Kidney (tissue), 14 donors: Measurements from ENCODE around the gene PSME2. TPM values are rescaled to one million over a fixed set of nuclear protein-coding genes. Genes with fewer than 3 reads are reported as not detected.

Experiments used
- DNase-seq, 5 donors: peaks; one replicate each; pipeline ENCODE4 v3.0.0-alpha.2; 2013 to 2020
- FAIRE-seq: peaks from 2 replicates; lab custom pipeline; 2012; peaks lifted over from hg19 to GRCh38; lab: Jason Lieb, UNC
- H3K27ac ChIP-seq, 2 donors: one replicate each; pipeline ENCODE4 v1.7.0; 2013; ENCODE audit warnings: low read depth in 2 of 2, low read length in 2 of 2, inconsistent platforms in 1 of 2
- H3K27me3 ChIP-seq: one replicate; pipeline ENCODE4 v1.7.1; 2013; ENCODE audit warnings: low read length, inconsistent platforms; ENCODE audit not compliant: control insufficient read depth, insufficient read depth
- H3K36me3 ChIP-seq, 3 donors: one replicate each; pipeline versions ENCODE4 v1.7.0 to v1.7.1; 2013; ENCODE audit warnings: low read length in 3 of 3, control low read depth in 1 of 3, inconsistent platforms in 1 of 3; ENCODE audit not compliant: insufficient read depth in 3 of 3, control insufficient read depth in 2 of 3
- H3K4me1 ChIP-seq, 3 donors: one replicate each; pipeline versions ENCODE4 v1.7.0 to v1.7.1; 2013; ENCODE audit warnings: low read length in 3 of 3, inconsistent platforms in 1 of 3, low read depth in 1 of 3; ENCODE audit not compliant: control insufficient read depth in 2 of 3, insufficient read depth in 2 of 3
- H3K4me3 ChIP-seq, 3 donors: one replicate each; pipeline versions ENCODE4 v1.7.0 to v1.8.1; 2013; ENCODE audit warnings: low read length in 3 of 3, control low read depth in 1 of 3, inconsistent platforms in 1 of 3
- H3K9ac ChIP-seq, 3 donors: one replicate each; pipeline versions ENCODE4 v1.7.0 to v1.7.1; 2013; ENCODE audit warnings: low read length in 3 of 3, control low read depth in 1 of 3, inconsistent platforms in 1 of 3
- H3K9me3 ChIP-seq, 3 donors: one replicate each; pipeline versions ENCODE4 v1.7.0 to v1.7.1; 2013; ENCODE audit warnings: low read length in 3 of 3, control low read depth in 1 of 3, inconsistent platforms in 1 of 3; ENCODE audit not compliant: control insufficient read depth in 2 of 3, insufficient read depth in 1 of 3
- intact Hi-C: fragments of 100-400 bp; cut with DNase I; formaldehyde crosslinking; loops from one replicate; pipeline ENCODE4 v1.11.1; 2022
- polyA plus RNA-seq: library from polyadenylated mRNA; stranded (reverse); fragments of 350-450 nt; fragmentation: Illumina TruSeq; extraction: RNeasy Lipid Tissue Mini Kit (QIAGEN cat#74804); gene quantifications from one replicate; pipeline ENCODE4 v1.2.3, GENCODE V29; 2014; ENCODE audit warnings: low read depth, low replicate concordance; ENCODE audit not compliant: insufficient read depth
- total RNA-seq: library from RNA; stranded (reverse); fragmentation: NEBNext Ultra II Directional; extraction: Animal tissue kit (Norgen Biotek cat#: 25700); gene quantifications from one replicate; pipeline ENCODE4 v1.2.1, GENCODE V29; 2021
- TF ChIP-seq, protein P1 (sequence below): IDR thresholded peaks from 3 replicates; pipeline ENCODE4 v1.5.1; 2012; ENCODE audit warnings: mild to moderate bottlenecking, moderate library complexity, borderline replicate concordance; ENCODE audit not compliant: insufficient read depth; ENCODE audit errors: extremely low read depth
- donor health status: control.
- donor health status: control.
- donor health status: control.
- donor health status: control.
- donor health status: control.
- donor health status: DM: yes; HTN: yes; CAD: no.
- donor health status: Normal renal cell carcinoma (clear cell type).

The PSME2 gene
- total and polyA plus RNA-seq, 2 donors from 2014 or later = 148 to 289 TPM

GRCh38 chr14:24194873-24195185 lies 48.4 kb upstream of the PSME2 start:
- TF ChIP-seq, protein P1, sequence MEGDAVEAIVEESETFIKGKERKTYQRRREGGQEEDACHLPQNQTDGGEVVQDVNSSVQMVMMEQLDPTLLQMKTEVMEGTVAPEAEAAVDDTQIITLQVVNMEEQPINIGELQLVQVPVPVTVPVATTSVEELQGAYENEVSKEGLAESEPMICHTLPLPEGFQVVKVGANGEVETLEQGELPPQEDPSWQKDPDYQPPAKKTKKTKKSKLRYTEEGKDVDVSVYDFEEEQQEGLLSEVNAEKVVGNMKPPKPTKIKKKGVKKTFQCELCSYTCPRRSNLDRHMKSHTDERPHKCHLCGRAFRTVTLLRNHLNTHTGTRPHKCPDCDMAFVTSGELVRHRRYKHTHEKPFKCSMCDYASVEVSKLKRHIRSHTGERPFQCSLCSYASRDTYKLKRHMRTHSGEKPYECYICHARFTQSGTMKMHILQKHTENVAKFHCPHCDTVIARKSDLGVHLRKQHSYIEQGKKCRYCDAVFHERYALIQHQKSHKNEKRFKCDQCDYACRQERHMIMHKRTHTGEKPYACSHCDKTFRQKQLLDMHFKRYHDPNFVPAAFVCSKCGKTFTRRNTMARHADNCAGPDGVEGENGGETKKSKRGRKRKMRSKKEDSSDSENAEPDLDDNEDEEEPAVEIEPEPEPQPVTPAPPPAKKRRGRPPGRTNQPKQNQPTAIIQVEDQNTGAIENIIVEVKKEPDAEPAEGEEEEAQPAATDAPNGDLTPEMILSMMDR = no peak
- DNase-seq = no peak
- no peak for FAIRE-seq
- peak overlapping the region; percentile 17 to 98 (median 95) for H3K9ac ChIP-seq
- no peaks in the 10 kb centered on the region for H3K9me3 ChIP-seq
- H3K27me3 ChIP-seq = no peaks in the 10 kb centered on the region
- peaks cover 0 to 21% (median 10%) of the 10 kb centered on the region in 3 donors for H3K36me3 ChIP-seq
- intact Hi-C loops = no loop called here
- peaks cover 0 to 13% (median 11%) of the 10 kb centered on the region in 3 donors for H3K4me1 ChIP-seq
- H3K27ac ChIP-seq = peak overlapping the region; percentile 94 to 99
- peak overlapping the region; percentile 74 to 88 (median 78) for H3K4me3 ChIP-seq

DNA sequence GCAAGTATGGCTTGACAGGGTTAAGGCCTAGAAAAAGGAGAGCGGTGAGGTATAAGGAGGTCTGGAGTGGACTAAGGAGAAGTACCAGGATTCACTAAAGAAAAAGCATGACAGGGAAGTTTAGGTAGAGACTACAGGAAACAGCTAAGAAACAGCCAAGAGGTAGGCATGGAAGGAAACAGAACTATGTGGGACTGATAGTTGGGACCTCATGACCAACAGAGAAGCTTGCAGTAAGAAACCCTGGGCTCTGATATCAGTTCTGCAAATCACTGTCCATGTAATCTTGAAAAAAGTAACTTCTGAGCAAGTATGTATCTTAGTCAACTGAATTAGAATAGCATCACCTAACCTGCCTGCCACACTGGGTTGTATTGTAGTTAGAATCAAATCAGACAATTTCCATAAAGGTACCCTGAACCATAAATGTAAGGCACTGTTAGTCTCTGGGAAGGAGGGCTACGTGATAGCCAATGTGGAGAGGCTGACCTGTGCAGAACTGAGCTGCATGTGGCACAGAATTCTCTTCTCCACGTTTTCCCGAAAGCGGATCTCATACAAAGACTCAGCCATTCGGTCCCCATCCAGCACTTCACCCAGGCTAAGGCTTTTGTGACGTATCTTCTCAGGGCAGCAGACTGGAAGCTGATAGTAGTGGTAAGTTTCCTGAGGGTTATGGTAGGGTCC lies 47.9 kb upstream of the PSME2 start:
- no peaks in the 10 kb centered on the region for H3K9me3 ChIP-seq
- peaks cover 0 to 21% (median 10%) of the 10 kb centered on the region in 3 donors for H3K36me3 ChIP-seq
- FAIRE-seq = no peak
- DNase-seq = no peak
- peak overlapping the region; percentile 74 to 88 (median 78) for H3K4me3 ChIP-seq
- intact Hi-C loops = no loop called here
- H3K27ac ChIP-seq = peak overlapping the region in 1 of 2 donors; percentile 99
- H3K4me1 ChIP-seq = peaks cover 0 to 13% (median 11%) of the 10 kb centered on the region in 3 donors
- no peaks in the 10 kb centered on the region for H3K27me3 ChIP-seq
- peak overlapping the region in 2 of 3 donors; percentile 17 to 95 for H3K9ac ChIP-seq
- TF ChIP-seq, protein P1 = no peak

DNA sequence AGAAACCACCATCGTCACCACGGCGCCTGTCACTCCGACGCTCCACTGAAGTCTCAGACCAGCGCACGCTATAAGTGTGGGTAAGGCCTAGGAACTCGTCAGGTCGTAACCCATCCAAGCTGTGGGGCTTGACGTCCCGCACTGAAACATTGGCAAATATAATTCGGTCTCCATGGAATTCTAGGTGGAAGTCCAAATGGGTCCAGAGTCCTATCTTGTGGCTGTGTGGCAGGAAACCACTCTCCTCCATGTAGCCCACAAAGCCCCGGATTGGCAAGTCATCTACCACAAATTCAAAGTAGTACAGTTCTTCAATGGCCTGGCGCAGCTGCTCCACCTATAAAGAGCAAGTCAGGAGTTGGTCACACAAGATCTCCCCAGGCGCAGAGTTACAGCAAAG lies 46.5 kb upstream of the PSME2 start:
- FAIRE-seq (no peak), DNase-seq (no peak)
- no peak overlapping the region for H3K4me3 ChIP-seq
- no peaks in the 10 kb centered on the region for H3K9me3 ChIP-seq
- peaks cover 0 to 14% (median 7%) of the 10 kb centered on the region in 3 donors for H3K4me1 ChIP-seq
- H3K27ac ChIP-seq = no peak overlapping the region
- H3K9ac ChIP-seq = no peak overlapping the region
- no peaks in the 10 kb centered on the region for H3K27me3 ChIP-seq
- H3K36me3 ChIP-seq = peaks cover 0 to 21% (median 10%) of the 10 kb centered on the region in 3 donors
- TF ChIP-seq, protein P1 = no peak
- intact Hi-C loops = no loop called here
